Aorta (tissue), 5 donors: Measurements from ENCODE around the gene SLC66A2. TPM values are rescaled to one million over a fixed set of nuclear protein-coding genes. Genes with fewer than 3 reads are reported as not detected.

ENCODE experiments used
- ATAC-seq: fragments of 200-7000 bp; cut with Tn5 transposase; one replicate; pipeline ENCODE4 v1.9.1; 2022; ENCODE audit warnings: moderate library complexity; ENCODE audit not compliant: low FRiP score
- DNase-seq, 2 donors: peaks; one replicate each; pipeline ENCODE4 v3.0.0-alpha.2; 2020
- H3K27ac ChIP-seq, 2 donors: one replicate each; pipeline ENCODE4 v1.5.1; 2013; ENCODE audit warnings: low read length in 2 of 2, mild to moderate bottlenecking in 2 of 2, moderate library complexity in 2 of 2, control low read depth in 1 of 2, inconsistent platforms in 1 of 2, low read depth in 1 of 2
- H3K27me3 ChIP-seq, 2 donors: one replicate each; pipeline ENCODE4 v1.6.1; 2013; ENCODE audit warnings: control low read depth in 1 of 2, low read length in 1 of 2, mild to moderate bottlenecking in 1 of 2, moderate library complexity in 1 of 2; ENCODE audit not compliant: insufficient read depth in 2 of 2, control insufficient read depth in 1 of 2
- H3K36me3 ChIP-seq, 2 donors: one replicate each; pipeline ENCODE4 v1.6.1; 2013; ENCODE audit warnings: control low read depth in 1 of 2, low read length in 1 of 2, mild to moderate bottlenecking in 1 of 2; ENCODE audit not compliant: insufficient read depth in 2 of 2, control insufficient read depth in 1 of 2
- H3K4me1 ChIP-seq, 2 donors: one replicate each; pipeline ENCODE4 v1.6.1; 2013; ENCODE audit warnings: low read length in 2 of 2, control low read depth in 1 of 2, mild to moderate bottlenecking in 1 of 2, moderate library complexity in 1 of 2; ENCODE audit not compliant: insufficient read depth in 2 of 2, control insufficient read depth in 1 of 2
- H3K4me3 ChIP-seq, 2 donors: one replicate each; pipeline ENCODE4 v1.5.1; 2013; ENCODE audit warnings: low read length in 2 of 2, control low read depth in 1 of 2, mild to moderate bottlenecking in 1 of 2
- H3K9me3 ChIP-seq: one replicate; pipeline ENCODE4 v1.6.1; 2013; ENCODE audit warnings: mild to moderate bottlenecking, low read length; ENCODE audit not compliant: control insufficient read depth
- WGBS, 2 donors: extraction: QIAGEN DNeasy Blood & Tissue Kit; methylation state at CpG; one replicate each; pipeline ENCODE4 v1.1.7; 2013; 5-methylcytosine and 5-hydroxymethylcytosine counted together
- intact Hi-C, 2 donors: fragments of 100-400 bp; cut with DNase I; formaldehyde crosslinking; loops; one replicate each; pipeline versions ENCODE4 v1.14.2 to v1.15.0; 2022
- polyA plus RNA-seq, 2 donors: library from polyadenylated mRNA; stranded (reverse); fragments of 200-250 nt; gene quantifications; one replicate each; pipeline ENCODE4 v1.2.3, GENCODE V29; 2013
- total RNA-seq, 2 donors: library from RNA; stranded (reverse); fragmentation: NEBNext Ultra II Directional; extraction: Animal tissue kit (Norgen Biotek cat#: 25700); gene quantifications; one replicate each; pipeline ENCODE4 v1.2.1, GENCODE V29; 2021
- donor health status: healthy with polysubstance abuse.
- donor health status: Bipolar disorder and iron deficiency.
- donor health status: DM: no; HTN: no; CAD: no.
- donor health status: DM: no; HTN: no; CAD: no.
- donor health status: DM: yes; HTN: yes; CAD: no.

Gene SLC66A2
- total and polyA plus RNA-seq, 4 donors: 12.9 to 48.8 (median 43.9) TPM

- Histone ChIP-seq H3K4me1 (peaks cover 0 to 4% of the 10 kb centered on the region in 2 donors), H3K27ac (no peak overlapping the region), H3K36me3 (peaks cover 0 to 2% of the 10 kb centered on the region in 2 donors), H3K27me3 (no peaks in the 10 kb centered on the region), H3K4me3 (no peak overlapping the region), H3K9me3 (no peaks in the 10 kb centered on the region)
- no peak for ATAC-seq
- DNase-seq: no peak
- WGBS, 2 donors: 94 to 97% methylated on average over 4 of the region's 4 CpGs
- intact Hi-C loops: no loop called here
These were observed 22.7 kb upstream of the SLC66A2 start for GRCh38 chr18:79974025-79974654.

- no peaks in the 10 kb centered on the region for H3K9me3 ChIP-seq
- H3K4me3 ChIP-seq: no peak overlapping the region
- H3K27ac ChIP-seq: no peak overlapping the region
- no peak for DNase-seq
- WGBS, 2 donors: 91 to 92% methylated on average over 16 of the region's 16 CpGs
- no peak for ATAC-seq
- intact Hi-C loops: no loop called here
- peaks cover 0 to 4% of the 10 kb centered on the region in 2 donors for H3K4me1 ChIP-seq
- no peaks in the 10 kb centered on the region for H3K27me3 ChIP-seq
- peaks cover 0 to 2% of the 10 kb centered on the region in 2 donors for H3K36me3 ChIP-seq
These were observed 22.1 kb upstream of the SLC66A2 start for GRCh38 chr18:79973517-79973916.

GRCh38 chr18:79972720-79973119, 21.3 kb upstream of the SLC66A2 start:
- intact Hi-C loops: no loop called here
- DNase-seq: no peak
- no peak overlapping the region for H3K4me3 ChIP-seq
- 92 to 94% methylated on average over 3 of the region's 3 CpGs for WGBS, 2 donors
- H3K9me3 ChIP-seq: no peaks in the 10 kb centered on the region
- H3K27ac ChIP-seq: no peak overlapping the region
- H3K36me3 ChIP-seq: peaks cover 0 to 2% of the 10 kb centered on the region in 2 donors
- no peaks in the 10 kb centered on the region for H3K27me3 ChIP-seq
- H3K4me1 ChIP-seq: no peaks in the 10 kb centered on the region
- no peak for ATAC-seq

DNA sequence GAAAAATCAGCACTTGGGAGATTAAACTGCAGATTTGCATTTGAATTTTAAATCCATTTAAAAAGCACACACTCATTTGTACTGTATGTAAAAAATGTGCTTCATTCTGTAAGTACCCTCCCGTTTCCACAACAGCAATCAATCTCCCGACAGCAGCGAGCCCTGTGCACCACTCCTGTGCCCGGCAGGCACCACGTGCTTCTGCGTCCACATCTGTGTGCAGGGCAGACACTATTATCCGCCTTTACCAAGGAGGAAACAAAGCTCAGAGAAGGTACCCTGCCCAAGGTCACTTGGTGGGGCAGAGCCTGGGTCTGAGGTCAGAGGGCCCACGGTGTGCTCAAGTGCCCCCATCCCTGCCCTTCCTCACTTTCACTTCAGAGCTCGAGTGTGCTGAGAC, 20.5 kb upstream of the SLC66A2 start:
- Histone ChIP-seq H3K36me3 (peaks cover 0 to 2% of the 10 kb centered on the region in 2 donors), H3K27ac (no peak overlapping the region), H3K27me3 (no peaks in the 10 kb centered on the region), H3K9me3 (no peaks in the 10 kb centered on the region), H3K4me3 (no peak overlapping the region), H3K4me1 (no peaks in the 10 kb centered on the region)
- ATAC-seq (no peak), DNase-seq (no peak)
- WGBS, 2 donors: 83 to 85% methylated on average over 9 of the region's 9 CpGs
- intact Hi-C loops: no loop called here

GRCh38 chr18:79971211-79971952, 19.9 kb upstream of the SLC66A2 start:
- DNase-seq (no peak), ATAC-seq (no peak)
- 92 to 95% methylated on average over 17 of the region's 17 CpGs for WGBS, 2 donors
- Histone ChIP-seq H3K36me3 (peaks cover 0 to 2% of the 10 kb centered on the region in 2 donors), H3K4me3 (no peak overlapping the region), H3K27me3 (no peaks in the 10 kb centered on the region), H3K27ac (no peak overlapping the region), H3K9me3 (no peaks in the 10 kb centered on the region), H3K4me1 (no peaks in the 10 kb centered on the region)
- intact Hi-C loops: no loop called here

GRCh38 chr18:79970419-79971133, 19.1 kb upstream of the SLC66A2 start:
- Histone ChIP-seq H3K4me1 (no peaks in the 10 kb centered on the region), H3K27ac (no peak overlapping the region), H3K27me3 (no peaks in the 10 kb centered on the region), H3K9me3 (no peaks in the 10 kb centered on the region), H3K36me3 (peaks cover 0 to 2% of the 10 kb centered on the region in 2 donors), H3K4me3 (no peak overlapping the region)
- DNase-seq: no peak
- WGBS, 2 donors: 88% methylated on average over 12 of the region's 12 CpGs
- no peak for ATAC-seq
- intact Hi-C loops: no loop called here

DNA sequence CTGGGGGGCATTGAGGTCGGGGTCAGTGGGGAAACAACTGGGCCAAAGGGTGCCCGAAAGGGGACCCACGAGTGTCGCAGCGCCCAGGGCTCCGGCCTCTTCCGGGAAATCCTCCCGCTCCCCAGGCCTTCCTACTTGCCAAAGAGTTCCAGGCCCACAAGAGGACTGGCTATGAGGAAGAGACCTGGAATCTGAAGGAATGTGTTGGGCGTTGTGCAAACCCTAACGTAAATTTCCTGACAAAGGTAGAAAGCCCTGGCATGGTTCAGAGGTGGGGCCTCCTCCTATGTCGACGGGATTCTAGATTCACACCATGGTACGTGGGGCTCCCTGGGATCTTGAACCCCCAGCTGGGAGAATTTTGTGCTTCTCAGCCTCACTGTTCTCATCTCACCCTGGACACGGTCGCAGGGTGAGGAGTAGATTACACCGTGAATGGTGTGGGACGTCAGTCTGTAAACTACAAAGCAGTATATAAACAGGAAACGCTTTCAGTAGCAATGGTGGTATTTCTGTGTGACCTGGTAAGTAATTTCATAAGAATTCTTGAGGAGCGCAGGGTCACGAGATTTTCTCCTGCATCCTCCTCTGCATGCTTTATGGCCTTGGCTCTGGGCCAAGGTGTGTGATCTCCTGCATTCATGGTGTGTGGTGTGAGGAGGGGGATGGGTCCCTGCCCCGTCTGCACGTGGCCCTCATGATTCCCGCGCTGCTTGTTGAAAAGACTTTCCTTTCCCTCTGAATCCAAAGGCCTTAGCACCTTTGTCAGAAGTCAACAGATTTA, 13.9 kb upstream of the SLC66A2 start:
- H3K27ac ChIP-seq: peak overlapping the region in 1 of 2 donors; percentile 16
- ATAC-seq (peak; percentile 24), DNase-seq (peak in 1 of 2 donors; percentile 61)
- 15 to 19% methylated on average over 24 of the region's 24 CpGs for WGBS, 2 donors
- H3K36me3 ChIP-seq: no peaks in the 10 kb centered on the region
- intact Hi-C loops: no loop called here
- H3K4me3 ChIP-seq: peak overlapping the region; percentile 49 to 56
- no peaks in the 10 kb centered on the region for H3K27me3 ChIP-seq
- H3K9me3 ChIP-seq: no peaks in the 10 kb centered on the region
- H3K4me1 ChIP-seq: no peaks in the 10 kb centered on the region

DNA sequence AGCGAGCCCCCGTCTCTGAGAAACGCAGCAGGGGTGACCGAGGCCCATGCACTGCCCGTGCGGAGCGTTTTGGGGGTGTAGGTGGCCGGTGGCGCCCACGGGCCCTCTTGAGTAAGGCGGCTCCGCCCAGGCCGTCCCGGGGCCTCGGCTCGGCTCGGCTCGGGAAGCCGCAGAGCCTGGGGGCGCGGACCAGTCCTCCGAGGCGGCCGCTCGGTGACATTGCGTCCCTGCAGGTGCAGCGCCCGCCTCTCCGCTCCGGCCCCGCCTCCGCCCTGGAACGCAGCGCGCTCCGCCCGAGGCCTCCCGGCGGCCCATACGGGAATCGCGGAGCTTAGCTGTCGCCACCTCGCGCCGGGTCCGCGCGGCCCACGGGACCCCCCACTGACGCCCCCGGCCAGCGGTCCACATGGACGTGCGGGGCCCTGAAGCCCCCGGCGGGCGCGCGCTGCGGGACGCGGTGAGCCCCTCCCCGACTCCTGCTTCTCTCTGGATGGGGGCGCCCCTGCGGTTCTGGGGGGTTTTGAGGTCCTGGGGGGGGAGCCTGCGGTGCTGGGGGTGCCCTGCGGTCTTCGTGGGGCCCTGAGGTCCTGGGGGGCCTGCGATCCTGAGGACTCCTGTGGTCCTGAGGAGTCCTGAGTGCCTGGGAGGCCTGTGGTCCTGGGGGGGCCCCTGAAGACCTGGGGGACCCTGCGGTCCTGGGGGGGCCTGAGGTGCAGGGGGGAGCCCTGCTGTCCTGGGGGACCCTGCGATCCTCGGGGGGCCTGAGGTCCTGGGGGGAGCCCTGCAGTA, 13.1 kb upstream of the SLC66A2 start, which contains the start of gene HSBP1L1:
HSBP1L1 (plus strand) TSS at position 314 of the 789 bp plus-strand sequence; CDS start at position 407, 93 bp downstream.
- Histone ChIP-seq H3K27me3 (no peaks in the 10 kb centered on the region), H3K4me1 (no peaks in the 10 kb centered on the region), H3K9me3 (no peaks in the 10 kb centered on the region), H3K4me3 (peak within 1 kb of the TSS; percentile 49 to 56), H3K36me3 (no peaks in the 10 kb centered on the region), H3K27ac (peak within 1 kb of the TSS in 1 of 2 donors; percentile 16)
- peak; percentile 77 for ATAC-seq
- intact Hi-C loops: no loop called here
- WGBS, 2 donors: 4% methylated on average over 66 to 73 of the region's 73 CpGs
- DNase-seq: peak; percentile 77 to 87
